Loucy (cell line): Measurements from ENCODE around the gene WDR33.

Experiments
- EZH2phosphoT487 ChIP-seq: fragments of 200-600 bp; IDR thresholded peaks from 2 replicates; pipeline ENCODE4 v1.6.1; 2018; ENCODE audit warnings: antibody characterized with exemption, mild to moderate bottlenecking, moderate library complexity, borderline replicate concordance
- TF ChIP-seq, protein P1 (sequence below): fragments of 200-600 bp; sonication (generic); conservative IDR thresholded peaks from 2 replicates; pipeline ENCODE4 v1.5.1; 2014; ENCODE audit warnings: mild to moderate bottlenecking, antibody characterized with exemption, low read length

DNA sequence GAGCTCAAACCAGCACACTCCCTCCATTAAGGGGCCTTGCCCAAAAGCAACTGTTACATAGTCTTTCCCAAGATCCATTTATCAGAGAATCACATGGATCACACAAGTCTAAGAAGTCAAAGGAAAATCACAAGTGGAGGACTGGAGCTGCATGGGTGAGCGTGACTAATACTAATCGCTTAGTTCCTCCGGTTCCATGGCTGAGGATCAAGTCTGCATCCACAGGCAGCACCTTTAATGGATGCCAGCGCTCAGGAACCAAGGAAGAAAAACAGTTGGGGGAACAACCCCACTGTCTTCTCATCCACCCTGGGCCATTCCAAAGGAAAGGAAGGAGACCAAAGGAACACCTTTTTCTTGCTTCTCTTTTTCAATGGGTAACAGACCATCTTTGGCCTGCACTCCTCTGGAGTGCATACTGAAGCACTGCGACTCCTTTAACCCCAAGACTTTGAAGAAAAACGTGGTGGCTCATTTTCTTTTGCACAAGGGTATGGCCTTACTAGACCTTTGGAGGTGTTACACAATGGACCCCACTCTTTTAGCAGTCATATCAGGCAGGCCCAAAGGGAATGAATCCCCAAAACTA lies 9.2 kb upstream of the WDR33 start:
- TF ChIP-seq, protein P1, sequence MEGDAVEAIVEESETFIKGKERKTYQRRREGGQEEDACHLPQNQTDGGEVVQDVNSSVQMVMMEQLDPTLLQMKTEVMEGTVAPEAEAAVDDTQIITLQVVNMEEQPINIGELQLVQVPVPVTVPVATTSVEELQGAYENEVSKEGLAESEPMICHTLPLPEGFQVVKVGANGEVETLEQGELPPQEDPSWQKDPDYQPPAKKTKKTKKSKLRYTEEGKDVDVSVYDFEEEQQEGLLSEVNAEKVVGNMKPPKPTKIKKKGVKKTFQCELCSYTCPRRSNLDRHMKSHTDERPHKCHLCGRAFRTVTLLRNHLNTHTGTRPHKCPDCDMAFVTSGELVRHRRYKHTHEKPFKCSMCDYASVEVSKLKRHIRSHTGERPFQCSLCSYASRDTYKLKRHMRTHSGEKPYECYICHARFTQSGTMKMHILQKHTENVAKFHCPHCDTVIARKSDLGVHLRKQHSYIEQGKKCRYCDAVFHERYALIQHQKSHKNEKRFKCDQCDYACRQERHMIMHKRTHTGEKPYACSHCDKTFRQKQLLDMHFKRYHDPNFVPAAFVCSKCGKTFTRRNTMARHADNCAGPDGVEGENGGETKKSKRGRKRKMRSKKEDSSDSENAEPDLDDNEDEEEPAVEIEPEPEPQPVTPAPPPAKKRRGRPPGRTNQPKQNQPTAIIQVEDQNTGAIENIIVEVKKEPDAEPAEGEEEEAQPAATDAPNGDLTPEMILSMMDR = no peak
- TF ChIP-seq EZH2phosphoT487 = no peak
